GM21529 (cell line): ENCODE results near the gene CST7.

ENCODE experiments used
- ATAC-seq: cut with Tn5 transposase; IDR thresholded peaks from one replicate; pipeline ENCODE4 v1.9.1; 2021; ENCODE audit not compliant: unreplicated experiment

The CST7 gene

DNA sequence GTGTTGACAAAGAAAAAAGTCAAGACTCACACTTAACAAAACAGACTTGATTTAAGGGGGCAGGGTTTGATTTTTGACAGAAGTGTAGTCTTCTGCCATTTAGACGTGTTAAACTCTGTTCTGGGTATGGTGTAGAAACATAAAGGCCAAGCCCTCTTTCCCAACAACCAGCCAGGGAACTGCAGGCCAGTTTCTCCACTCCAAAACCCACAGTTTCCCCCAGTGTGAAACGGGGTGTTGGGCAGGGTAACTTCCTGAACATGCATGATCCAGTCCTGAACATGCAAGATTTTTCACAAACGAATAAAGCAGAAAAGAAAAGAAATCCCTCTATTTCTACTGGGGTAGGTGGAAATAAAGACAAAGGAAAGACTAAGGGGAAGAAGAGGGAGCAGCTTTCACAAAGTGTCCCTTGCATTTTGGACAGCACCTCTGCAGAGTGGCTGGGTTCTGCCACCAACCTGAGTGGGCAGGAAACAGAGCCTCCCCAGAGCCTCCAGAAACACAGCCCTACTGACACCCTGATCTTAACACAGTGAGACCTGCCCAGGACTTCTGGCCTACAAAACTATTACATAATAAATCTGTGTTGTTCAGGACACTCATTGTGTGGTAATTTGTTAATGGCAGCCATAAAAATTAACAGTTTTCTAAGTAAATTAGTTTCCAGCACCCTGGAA lies 36.0 kb downstream of the CST7 start:
- ATAC-seq, result no peak

GRCh38 chr20:24985802-24986201 lies 36.7 kb downstream of the CST7 start:
- no peak for ATAC-seq

- ATAC-seq, result no peak
Observed at GRCh38 chr20:24986436-24987015, 37.5 kb downstream of the CST7 start.

GRCh38 chr20:24987244-24987643 lies 38.2 kb downstream of the CST7 start:
- ATAC-seq, result no peak

DNA sequence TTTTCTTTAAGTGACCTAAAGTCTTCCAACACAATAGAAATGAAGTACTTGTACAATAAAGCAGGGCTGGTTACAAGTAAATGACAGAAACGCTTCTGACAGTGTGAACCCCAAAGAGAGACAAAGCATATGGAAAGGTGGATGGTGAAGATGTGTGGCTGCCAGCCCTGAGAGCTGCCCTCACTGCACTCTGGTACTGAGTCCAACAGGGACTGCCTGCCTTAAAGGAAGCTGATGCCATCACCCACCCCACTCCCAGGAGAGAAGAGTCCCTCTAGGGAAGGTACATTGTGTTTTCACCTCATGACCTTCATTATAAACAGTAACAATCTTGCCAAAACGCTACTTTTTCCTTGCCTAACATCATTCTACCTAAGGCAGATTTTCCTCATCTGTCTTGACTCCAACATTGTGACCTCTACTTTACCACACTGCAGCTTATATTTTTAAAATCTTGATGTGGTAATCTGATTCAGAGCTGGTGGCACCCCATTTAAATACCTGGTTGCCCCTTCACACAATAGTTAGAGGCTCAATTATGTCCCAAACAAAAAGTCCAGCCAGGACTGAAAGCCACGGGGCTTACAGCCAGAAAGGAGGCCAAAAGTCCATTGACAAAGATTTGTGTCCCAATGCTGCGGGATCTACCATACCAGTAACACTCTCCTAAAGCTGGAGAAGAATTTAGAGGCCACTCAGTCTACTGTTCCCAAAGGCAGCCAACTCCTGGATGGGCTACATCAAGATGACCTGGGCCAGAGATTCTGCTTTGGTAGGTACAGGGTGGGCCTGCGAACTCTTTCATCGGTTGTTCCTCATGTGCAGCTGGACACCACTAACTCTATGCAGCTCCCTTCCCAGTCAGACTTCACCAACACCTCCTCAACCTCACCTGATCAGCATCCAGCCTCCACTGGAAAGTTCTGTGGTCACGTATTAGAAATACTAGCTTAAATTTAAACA lies 39.1 kb downstream of the CST7 start:
- no peak for ATAC-seq

DNA sequence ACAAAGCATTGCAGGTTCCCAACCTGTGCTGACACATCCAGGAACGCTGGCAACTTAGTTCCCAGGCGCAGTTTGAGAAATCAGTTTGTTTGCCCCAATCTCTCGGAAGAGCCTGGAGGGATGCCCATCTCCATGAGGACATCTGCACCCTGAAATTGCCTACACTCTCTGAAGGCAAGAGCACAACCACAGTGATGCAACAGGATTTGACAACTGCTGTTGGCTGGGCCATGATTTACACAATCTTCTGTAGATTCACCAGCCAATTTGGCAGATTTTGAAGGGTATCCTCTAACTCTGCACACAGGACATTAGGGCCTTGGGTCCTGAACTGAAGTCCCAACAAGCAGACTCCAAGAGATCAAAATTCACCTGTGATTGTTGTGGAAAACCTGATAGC lies 40.1 kb downstream of the CST7 start:
- ATAC-seq, result no peak

GRCh38 chr20:24990810-24991252 lies 41.8 kb downstream of the CST7 start:
- no peak for ATAC-seq

- ATAC-seq, result peak; percentile 28
Observed at GRCh38 chr20:24991897-24992486, 42.9 kb downstream of the CST7 start.

DNA sequence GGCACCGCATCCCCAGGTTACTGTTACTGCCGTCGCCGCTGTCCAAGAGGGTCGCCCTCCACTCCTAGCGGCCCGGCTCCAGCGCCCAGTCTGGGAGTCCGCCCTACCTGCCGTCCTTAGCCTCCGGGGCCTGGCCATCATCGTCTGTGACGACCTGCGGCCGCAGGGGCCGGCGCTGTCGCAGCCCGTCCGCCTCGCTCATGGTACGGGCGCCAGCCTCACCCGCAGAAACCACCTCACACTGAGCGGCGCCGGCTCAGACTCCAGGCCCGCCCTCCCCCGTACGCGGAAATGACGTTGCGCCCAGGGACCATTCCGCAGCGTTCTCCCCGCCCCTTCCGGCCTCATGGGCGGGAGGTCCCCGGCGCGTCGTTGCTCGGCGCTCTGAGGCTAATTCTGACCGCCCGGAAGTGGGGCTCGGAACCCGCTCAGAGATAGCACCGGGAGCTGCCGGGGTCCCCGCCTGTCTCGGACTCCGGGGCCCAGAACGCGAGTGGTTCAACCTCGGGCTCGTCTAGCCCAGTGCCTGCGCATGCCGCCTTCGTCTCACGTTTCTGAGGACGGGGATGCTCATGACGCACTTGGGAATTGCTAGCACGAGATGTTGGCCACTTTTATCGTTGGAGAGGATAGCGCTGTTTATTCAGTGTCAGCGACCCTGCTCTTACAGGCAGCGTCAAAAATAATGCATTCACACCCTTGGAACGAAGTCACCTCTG lies 43.6 kb downstream of the CST7 start, which contains the start of gene APMAP:
Gene APMAP, minus strand, starts transcription at position 265 of the 719 bp plus-strand sequence. Its CDS starts 63 bp downstream, at position 202.
- peak; percentile 94 for ATAC-seq

DNA sequence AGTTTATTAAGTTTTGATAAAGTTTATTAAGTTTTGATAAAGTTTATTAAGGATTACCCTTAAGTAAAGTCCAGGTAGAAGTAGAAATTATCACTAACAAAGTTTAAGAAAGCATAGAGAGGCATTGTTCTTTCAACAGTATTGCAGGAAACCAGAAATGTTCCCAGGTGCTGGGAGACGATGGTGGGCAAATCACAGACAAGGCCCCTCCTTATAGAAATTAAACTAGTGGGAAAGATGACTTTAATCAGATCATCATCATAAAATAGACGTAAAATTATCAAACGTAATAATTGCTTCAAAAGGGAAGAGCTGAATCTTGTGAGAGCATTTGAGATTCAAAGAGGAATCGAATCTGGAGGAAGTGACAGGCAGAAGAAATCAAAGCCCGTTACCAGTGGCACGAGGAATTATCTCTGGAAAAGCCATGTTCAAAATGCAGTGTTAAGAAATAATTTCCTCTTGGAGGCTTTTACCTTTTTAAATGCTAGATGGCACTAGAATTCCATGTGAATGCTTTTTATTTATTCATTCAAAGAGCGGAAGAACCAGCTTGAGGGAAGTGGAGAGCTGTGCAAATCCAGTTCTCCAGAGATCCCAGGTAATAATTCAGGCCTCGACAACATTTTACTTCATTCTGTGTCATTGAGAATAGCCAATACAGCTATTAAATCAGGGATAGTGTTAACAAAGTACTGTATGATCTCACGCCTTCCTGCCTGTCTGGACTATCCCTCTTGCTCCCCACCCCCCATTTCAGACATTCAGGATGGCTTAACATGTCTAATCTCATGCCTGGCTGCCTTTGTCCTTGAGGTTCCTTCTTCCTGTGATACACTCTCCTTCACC lies 44.5 kb downstream of the CST7 start:
- no peak for ATAC-seq

DNA sequence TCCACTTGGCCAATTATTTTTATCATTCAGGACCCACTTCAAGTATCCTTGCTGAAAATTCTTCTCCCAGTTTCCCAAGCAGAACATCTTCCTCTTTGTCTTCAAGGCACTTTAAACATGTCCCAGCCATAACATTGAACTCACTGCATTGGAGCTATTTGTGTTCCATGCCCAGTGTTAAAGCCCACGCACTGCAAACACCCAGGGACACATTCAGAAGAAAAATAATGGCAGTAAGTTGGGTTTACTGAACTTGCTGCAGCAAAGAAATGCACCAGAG lies 45.1 kb downstream of the CST7 start:
- no peak for ATAC-seq

- ATAC-seq, result peak; percentile 30
Observed at GRCh38 chr20:24994470-24995368, 45.6 kb downstream of the CST7 start.

- no peak for ATAC-seq
Observed at GRCh38 chr20:24995741-24996448, 46.8 kb downstream of the CST7 start.

- no peak for ATAC-seq
Observed at GRCh38 chr20:24996449-24997377, 47.6 kb downstream of the CST7 start.

DNA sequence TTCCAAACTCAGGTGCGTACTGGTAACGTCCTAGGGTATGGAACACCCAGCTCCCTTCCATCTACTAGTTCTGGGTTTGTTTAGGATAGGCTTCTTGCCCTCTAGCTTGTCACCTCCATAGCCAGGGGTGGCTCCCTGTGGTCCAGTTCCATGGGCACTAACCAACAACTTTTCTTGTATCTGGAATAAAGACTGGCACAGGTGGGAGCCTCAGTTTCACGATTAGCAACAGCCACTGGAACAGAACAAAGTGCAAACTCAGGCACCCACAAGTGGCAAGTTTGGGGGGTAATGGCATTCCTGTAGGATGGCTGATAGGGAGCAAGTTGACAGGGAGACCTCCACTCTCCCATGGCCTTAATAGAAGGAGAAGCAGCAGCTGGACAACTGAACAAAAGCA lies 49.1 kb downstream of the CST7 start:
- ATAC-seq, result no peak

- ATAC-seq, result no peak
Observed at GRCh38 chr20:24998631-24999445, 49.8 kb downstream of the CST7 start.
